Breast epithelium (tissue), 4 donors: ENCODE results near the gene HLA-B. TPM values are rescaled to one million over a fixed set of nuclear protein-coding genes. Genes with fewer than 3 reads are reported as not detected.

ENCODE experiments used
- DNase-seq, 2 donors: peaks; one replicate each; pipeline ENCODE4 v3.0.0-alpha.2; 2019; ENCODE audit warnings: low spot score in 2 of 2
- H3K27ac ChIP-seq, 2 donors: fragments of 200-600 bp; sonication (generic) in 1 of 2; one replicate each; pipeline ENCODE4 v1.5.1; 2016 to 2019; ENCODE audit warnings: mild to moderate bottlenecking in 1 of 2
- H3K27me3 ChIP-seq, 2 donors: fragments of 200-600 bp; sonication (generic) in 1 of 2; one replicate each; pipeline versions ENCODE4 v1.5.1 to v1.6.0; 2017 to 2019; ENCODE audit warnings: control low read depth in 1 of 2, mild to moderate bottlenecking in 1 of 2
- H3K36me3 ChIP-seq: fragments of 200-600 bp; one replicate; pipeline ENCODE4 v1.5.1; 2019
- H3K4me1 ChIP-seq, 2 donors: fragments of 200-600 bp; sonication (generic); one replicate each; pipeline ENCODE4 v1.5.1; 2016 to 2019; ENCODE audit warnings: control low read depth in 1 of 2
- H3K4me3 ChIP-seq, 3 donors: fragments of 200-600 bp; sonication (generic); 1 replicate in 2 of 3; 2 replicates in 1 of 3; pipeline ENCODE4 v1.5.1; 2016 to 2019; ENCODE audit warnings: mild to moderate bottlenecking in 3 of 3, moderate library complexity in 2 of 3
- H3K9me3 ChIP-seq, 2 donors: fragments of 200-600 bp; sonication (generic) in 1 of 2; one replicate each; pipeline ENCODE4 v1.5.1; 2016 to 2019; ENCODE audit warnings: control low read depth in 1 of 2
- POLR2A ChIP-seq: fragments of 450-650 bp; IDR thresholded peaks from one replicate; pipeline ENCODE4 v1.6.1; 2016; ENCODE audit warnings: antibody characterized with exemption, mild to moderate bottlenecking, moderate library complexity
- POLR2AphosphoS5 ChIP-seq, 3 donors: sonication (generic); formaldehyde crosslinking; IDR thresholded peaks; one replicate each; pipeline ENCODE4 v1.6.1; 2017; ENCODE audit warnings: antibody characterized with exemption in 3 of 3
- intact Hi-C: fragments of 100-400 bp; cut with DNase I; formaldehyde crosslinking; loops from one replicate; pipeline ENCODE4 v1.15.1; 2023; ENCODE audit warnings: low total_unique reads
- total RNA-seq, 3 donors: library from RNA; depleted of rRNA; stranded (reverse); fragments of >200 nt; gene quantifications; one replicate each; pipeline ENCODE4 v1.1.0, GENCODE V29; 2016
- TF ChIP-seq, protein P1 (sequence below), 3 donors: fragments of 450-650 bp; IDR thresholded peaks; one replicate each; pipeline ENCODE4 v1.5.1; 2016 to 2017; ENCODE audit warnings: antibody characterized with exemption in 3 of 3, mild to moderate bottlenecking in 3 of 3, moderate library complexity in 3 of 3

HLA-B gene
- total RNA-seq, 3 donors from 2014 or later, result 532 to 813 (median 727) TPM

DNA sequence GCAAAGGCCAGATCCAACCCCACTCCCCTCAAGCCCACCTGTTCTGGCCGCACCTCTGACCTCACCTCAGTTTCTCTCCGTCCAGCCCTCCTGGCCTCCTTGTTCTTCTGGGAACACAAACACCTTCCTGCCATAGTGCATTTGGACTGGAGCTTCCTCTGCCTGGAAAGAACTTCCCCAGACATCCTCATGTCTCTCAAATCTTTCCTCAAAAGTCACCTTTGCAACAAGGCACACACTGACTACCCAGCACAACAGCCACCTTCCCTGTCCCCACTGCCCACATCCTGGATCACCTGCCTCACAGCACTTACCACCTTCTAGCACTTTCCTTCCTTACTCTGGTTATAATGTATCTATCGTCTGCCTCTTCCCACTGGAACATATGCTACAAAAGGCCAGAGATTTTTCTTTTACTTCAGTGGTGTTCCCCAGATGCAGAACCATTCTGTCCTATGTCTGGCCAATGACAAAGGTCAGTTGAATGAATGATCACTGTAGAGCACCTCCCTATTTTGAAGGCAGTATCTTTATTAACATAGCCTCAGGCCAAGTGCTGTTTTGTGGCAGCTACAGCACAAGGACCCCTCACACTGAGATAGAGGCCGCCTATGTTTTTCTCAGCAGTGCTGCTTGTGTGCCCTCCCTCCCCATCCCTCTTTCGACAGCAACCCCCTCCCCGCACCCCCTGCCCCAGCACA is 4.1 kb downstream of the HLA-B start:
- H3K27me3 ChIP-seq, result no peaks in the 10 kb centered on the region
- TF ChIP-seq POLR2AphosphoS5 (IDR thresholded peaks at IDR 0.05) (no peak), POLR2A (no peak)
- TF ChIP-seq, protein P1, sequence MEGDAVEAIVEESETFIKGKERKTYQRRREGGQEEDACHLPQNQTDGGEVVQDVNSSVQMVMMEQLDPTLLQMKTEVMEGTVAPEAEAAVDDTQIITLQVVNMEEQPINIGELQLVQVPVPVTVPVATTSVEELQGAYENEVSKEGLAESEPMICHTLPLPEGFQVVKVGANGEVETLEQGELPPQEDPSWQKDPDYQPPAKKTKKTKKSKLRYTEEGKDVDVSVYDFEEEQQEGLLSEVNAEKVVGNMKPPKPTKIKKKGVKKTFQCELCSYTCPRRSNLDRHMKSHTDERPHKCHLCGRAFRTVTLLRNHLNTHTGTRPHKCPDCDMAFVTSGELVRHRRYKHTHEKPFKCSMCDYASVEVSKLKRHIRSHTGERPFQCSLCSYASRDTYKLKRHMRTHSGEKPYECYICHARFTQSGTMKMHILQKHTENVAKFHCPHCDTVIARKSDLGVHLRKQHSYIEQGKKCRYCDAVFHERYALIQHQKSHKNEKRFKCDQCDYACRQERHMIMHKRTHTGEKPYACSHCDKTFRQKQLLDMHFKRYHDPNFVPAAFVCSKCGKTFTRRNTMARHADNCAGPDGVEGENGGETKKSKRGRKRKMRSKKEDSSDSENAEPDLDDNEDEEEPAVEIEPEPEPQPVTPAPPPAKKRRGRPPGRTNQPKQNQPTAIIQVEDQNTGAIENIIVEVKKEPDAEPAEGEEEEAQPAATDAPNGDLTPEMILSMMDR (IDR thresholded peaks at IDR 0.05), result no peak
- no peak for DNase-seq
- no peak overlapping the region for H3K27ac ChIP-seq
- no peaks in the 10 kb centered on the region for H3K4me1 ChIP-seq
- intact Hi-C loops, result no loop called here
- H3K4me3 ChIP-seq, result no peak overlapping the region
- no peaks in the 10 kb centered on the region for H3K36me3 ChIP-seq
- no peaks in the 10 kb centered on the region for H3K9me3 ChIP-seq

DNA sequence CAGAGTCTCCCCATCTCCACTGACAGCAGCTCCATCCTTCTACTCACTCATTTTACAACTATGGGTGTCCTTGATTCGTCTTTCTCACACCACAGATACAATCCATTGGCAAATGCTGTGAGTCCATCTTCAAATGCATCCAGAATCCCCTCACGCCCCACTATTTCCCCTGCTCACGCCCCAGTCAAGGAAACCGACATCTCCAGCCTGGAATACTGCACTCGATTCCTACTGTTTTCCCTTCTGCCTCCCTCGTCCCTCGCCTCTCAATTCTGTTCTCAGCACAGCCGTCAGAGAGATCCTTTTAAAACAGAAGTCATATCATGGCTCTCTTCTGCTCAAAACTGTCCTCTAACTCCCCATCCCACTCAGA is 4.7 kb downstream of the HLA-B start:
- Histone ChIP-seq H3K4me1 (no peaks in the 10 kb centered on the region), H3K27ac (no peak overlapping the region), H3K9me3 (no peaks in the 10 kb centered on the region), H3K4me3 (no peak overlapping the region), H3K36me3 (no peaks in the 10 kb centered on the region), H3K27me3 (no peaks in the 10 kb centered on the region)
- no peak for DNase-seq
- intact Hi-C loops, result no loop called here
- no peak for TF ChIP-seq POLR2A
- TF ChIP-seq, protein P1 (IDR thresholded peaks at IDR 0.05), result no peak
- no peak for TF ChIP-seq POLR2AphosphoS5 (IDR thresholded peaks at IDR 0.05)

DNA sequence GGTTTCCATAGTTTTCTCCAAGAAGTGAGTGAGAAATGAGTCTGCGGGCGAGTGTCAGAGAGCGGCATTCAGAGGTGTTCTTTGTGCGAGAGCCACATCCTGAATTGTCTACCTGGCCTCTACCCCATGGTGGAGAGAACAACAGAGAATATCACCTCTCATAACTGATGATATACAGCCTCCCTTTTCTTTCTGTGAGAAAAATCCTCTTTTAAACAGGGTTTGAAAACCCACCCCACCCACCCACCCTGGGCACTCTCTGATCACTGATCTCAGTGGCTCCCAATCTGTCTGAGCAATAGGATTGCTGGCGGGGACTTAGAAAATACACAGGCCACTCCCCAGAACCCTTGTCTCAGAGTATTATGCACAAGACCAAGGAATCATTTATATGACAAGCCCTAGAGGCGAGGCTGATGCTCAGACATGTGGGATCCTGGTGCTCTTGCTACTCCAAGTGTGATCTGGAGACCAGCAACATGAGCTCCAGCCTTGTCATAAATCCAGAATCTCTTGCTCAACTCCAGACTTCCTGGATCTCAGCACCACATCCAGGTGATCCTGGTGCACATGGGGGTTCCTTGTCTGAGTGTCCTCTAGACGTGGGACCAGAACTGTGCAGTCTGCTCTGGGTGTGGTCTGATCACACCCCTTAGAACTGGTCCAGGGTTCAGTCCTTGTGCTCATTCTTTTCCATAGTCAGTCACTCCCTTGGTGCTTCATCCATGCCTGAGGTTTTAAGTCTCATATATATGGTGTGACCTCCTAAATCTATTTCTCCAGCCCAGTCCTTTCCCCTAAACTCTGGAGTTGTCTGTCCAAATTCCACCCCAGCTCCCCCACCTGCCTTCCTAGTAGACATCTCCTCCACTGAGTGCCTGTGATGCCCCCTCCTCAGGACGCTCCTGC is 5.3 kb downstream of the HLA-B start:
- no peaks in the 10 kb centered on the region for H3K27me3 ChIP-seq
- H3K9me3 ChIP-seq, result no peaks in the 10 kb centered on the region
- TF ChIP-seq, protein P1 (IDR thresholded peaks at IDR 0.05), result no peak
- TF ChIP-seq POLR2AphosphoS5 (IDR thresholded peaks at IDR 0.05) (no peak), POLR2A (no peak)
- DNase-seq, result no peak
- H3K27ac ChIP-seq, result no peak overlapping the region
- no peaks in the 10 kb centered on the region for H3K4me1 ChIP-seq
- H3K36me3 ChIP-seq, result no peaks in the 10 kb centered on the region
- H3K4me3 ChIP-seq, result no peak overlapping the region
- intact Hi-C loops, result no loop called here

DNA sequence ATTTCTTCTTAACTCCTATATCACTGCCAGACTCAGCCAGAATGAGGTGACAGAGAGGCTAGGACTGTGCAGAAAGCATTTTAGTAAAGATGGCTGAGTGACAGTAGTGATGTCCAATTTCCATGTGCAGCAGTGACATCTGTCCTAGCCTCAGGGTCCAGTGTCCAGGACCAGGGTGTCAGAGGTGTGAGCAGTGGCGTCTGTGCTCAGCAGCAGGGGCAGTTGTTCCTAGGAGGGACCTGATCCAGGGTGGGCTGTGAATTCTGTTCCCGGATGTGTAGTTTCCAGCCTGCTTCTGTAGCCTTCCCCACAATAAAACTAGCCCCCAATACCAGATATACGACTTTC is 6.0 kb downstream of the HLA-B start:
- Histone ChIP-seq H3K4me1 (no peaks in the 10 kb centered on the region), H3K27ac (no peak overlapping the region), H3K27me3 (no peaks in the 10 kb centered on the region), H3K4me3 (no peak overlapping the region), H3K36me3 (no peaks in the 10 kb centered on the region), H3K9me3 (no peaks in the 10 kb centered on the region)
- TF ChIP-seq, protein P1 (IDR thresholded peaks at IDR 0.05), result no peak
- TF ChIP-seq POLR2A (no peak), POLR2AphosphoS5 (IDR thresholded peaks at IDR 0.05) (no peak)
- no peak for DNase-seq
- intact Hi-C loops, result no loop called here
